Measurements from ENCODE around the gene ACADSB.

Gene ACADSB

GRCh38 chr10:123093489-123093888, 84.7 kb downstream of the ACADSB start:
- CTCF ChIA-PET: no interaction called here
- no peak overlapping the region for H3K4me3 ChIP-seq (ENCODE audit: low read depth, low read length)
- TF ChIP-seq CTCF (IDR thresholded peaks at IDR 0.05; ENCODE audit: insufficient read depth, low read length, missing control alignments): no peak
- DNase-seq (ENCODE audit: low read depth, low spot score): no peak
- POLR2A ChIA-PET: no interaction called here

GRCh38 chr10:123096452-123096851, 87.6 kb downstream of the ACADSB start:
- ChIA-PET POLR2A (no interaction called here), CTCF (no interaction called here)
- TF ChIP-seq CTCF (IDR thresholded peaks at IDR 0.05; ENCODE audit: insufficient read depth, low read length, missing control alignments): no peak
- no peak overlapping the region for H3K4me3 ChIP-seq (ENCODE audit: low read depth, low read length)
- no peak for DNase-seq (ENCODE audit: low read depth, low spot score)

- CTCF ChIA-PET: no interaction called here
- DNase-seq (ENCODE audit: low read depth, low spot score): no peak
- POLR2A ChIA-PET: no interaction called here
- no peak overlapping the region for H3K4me3 ChIP-seq (ENCODE audit: low read depth, low read length)
- no peak for TF ChIP-seq CTCF (IDR thresholded peaks at IDR 0.05; ENCODE audit: insufficient read depth, low read length, missing control alignments)
These were observed 88.2 kb downstream of the ACADSB start for GRCh38 chr10:123097039-123097438.

GRCh38 chr10:123100030-123100762, 91.4 kb downstream of the ACADSB start:
- no peak for DNase-seq (ENCODE audit: low read depth, low spot score)
- CTCF ChIA-PET: no interaction called here
- no peak for TF ChIP-seq CTCF (IDR thresholded peaks at IDR 0.05; ENCODE audit: insufficient read depth, low read length, missing control alignments)
- POLR2A ChIA-PET: no interaction called here
- H3K4me3 ChIP-seq (ENCODE audit: low read depth, low read length): no peak overlapping the region

- TF ChIP-seq CTCF (IDR thresholded peaks at IDR 0.05; ENCODE audit: insufficient read depth, low read length, missing control alignments): no peak
- ChIA-PET CTCF (no interaction called here), POLR2A (no interaction called here)
- no peak overlapping the region for H3K4me3 ChIP-seq (ENCODE audit: low read depth, low read length)
- no peak for DNase-seq (ENCODE audit: low read depth, low spot score)
These were observed 93.1 kb downstream of the ACADSB start for GRCh38 chr10:123101872-123102271.

GRCh38 chr10:123102673-123103072, 93.9 kb downstream of the ACADSB start:
- ChIA-PET CTCF (no interaction called here), POLR2A (no interaction called here)
- H3K4me3 ChIP-seq (ENCODE audit: low read depth, low read length): no peak overlapping the region
- no peak for DNase-seq (ENCODE audit: low read depth, low spot score)
- TF ChIP-seq CTCF (IDR thresholded peaks at IDR 0.05; ENCODE audit: insufficient read depth, low read length, missing control alignments): no peak

Data from AG04449 (cell line).